Measurements from ENCODE around the gene LMNTD2. TPM values are rescaled to one million over a fixed set of nuclear protein-coding genes. Genes with fewer than 3 reads are reported as not detected.
A peak's percentile ranks its signal among the peaks of the same experiment; 100 is the strongest.

The LMNTD2 gene
- total RNA-seq, 1 experiment from 2014 or later, result 4.0 TPM

GRCh38 chr11:562046-562645 lies 1.6 kb upstream of the LMNTD2 start (continued):
- TF ChIP-seq ZNF512 (CRISPR knock-in tag; IDR thresholded peaks at IDR 0.05; ENCODE audit: borderline replicate concordance) (no peak), TEAD4 (CRISPR knock-in tag; IDR thresholded peaks at IDR 0.05) (no peak), ZNF232 (CRISPR knock-in tag; IDR thresholded peaks at IDR 0.05) (no peak), E2F5 (CRISPR knock-in tag; IDR thresholded peaks at IDR 0.05) (no peak)

GRCh38 chr11:561148-562003 lies 838 bp upstream of the LMNTD2 start:
- peaks cover 27% of the 10 kb centered on the region for H3K4me1 Mint-ChIP-seq
- ChIA-PET CTCF (interaction anchor here (1.4 kb wide), 1 partner anchor 161 kb away, joined by 3 read pairs; no protein-coding TSS in a partner anchor), POLR2A (no interaction called here)
- H3K27me3 Mint-ChIP-seq (ENCODE audit: low read depth), result peaks cover 23% of the 10 kb centered on the region
- 0 out of 2 replicates have a peak, but pooled peaks have one; percentile 14 for TF ChIP-seq GABPB1 (CRISPR knock-in tag; IDR thresholded peaks at IDR 0.05)
- TF ChIP-seq ATF1 (CRISPR knock-in tag; IDR thresholded peaks at IDR 0.05), result 0 out of 2 replicates have a peak, but pooled peaks have one; percentile 23
- no peak for TF ChIP-seq TEAD4 (CRISPR knock-in tag; IDR thresholded peaks at IDR 0.05)
- TF ChIP-seq HMGA2 (CRISPR knock-in tag; IDR thresholded peaks at IDR 0.05), result no peak
- no peak for TF ChIP-seq TEAD1 (CRISPR knock-in tag; IDR thresholded peaks at IDR 0.05)
- 0 out of 2 replicates have a peak, but pooled peaks have one; percentile 45 for TF ChIP-seq MLX (CRISPR knock-in tag; IDR thresholded peaks at IDR 0.05)
- H3K9me3 Mint-ChIP-seq, result no peaks in the 10 kb centered on the region
- H3K27ac Mint-ChIP-seq, result no peak overlapping the region
- peak overlapping the region; percentile 87 for H3K4me3 Mint-ChIP-seq
- peak; percentile 1; the same call in 1 of the 2 replicates for ATAC-seq
- no peak for DNase-seq (ENCODE audit: low spot score)
- H3K36me3 Mint-ChIP-seq, result 0 out of 2 replicates have a peak, but pooled peaks cover 3% of the 10 kb centered on the region

GRCh38 chr11:559712-560304 lies 730 bp downstream of the LMNTD2 start:
- Mint-ChIP-seq H3K27me3 (ENCODE audit: low read depth) (peaks cover 28% of the 10 kb centered on the region), H3K4me3 (peak overlapping the region; percentile 72), H3K4me1 (peaks cover 20% of the 10 kb centered on the region), H3K9me3 (no peaks in the 10 kb centered on the region), H3K36me3 (0 out of 2 replicates have a peak, but pooled peaks cover 3% of the 10 kb centered on the region), H3K27ac (peak overlapping the region; percentile 88)
- ChIA-PET POLR2A (interaction anchor here (0.8 to 1.4 kb wide), 2 partner anchors 9 to 16 kb away, joined by 3 to 5 read pairs; no protein-coding TSS in a partner anchor), CTCF (interaction anchor here (0.6 to 1.9 kb wide), 8 partner anchors 9 to 224 kb away, joined by 3 to 6 read pairs (median 4); partner anchors contain the start of gene PHRF1)
- DNase-seq (ENCODE audit: low spot score), result peak; percentile 59
- peak; percentile 76 for TF ChIP-seq ZNF121 (CRISPR knock-in tag; IDR thresholded peaks at IDR 0.05)
- TF ChIP-seq NR3C1 (CRISPR knock-in tag; conservative IDR thresholded peaks at IDR 0.05; ENCODE audit: low read depth), result no peak
- ATAC-seq, result peak; percentile 2

GRCh38 chr11:559020-559620 lies 1.4 kb downstream of the LMNTD2 start:
- CTCF ChIA-PET, result interaction anchor here (0.6 to 1.9 kb wide), 8 partner anchors 10 to 224 kb away, joined by 3 to 6 read pairs (median 4); partner anchors contain the start of gene PHRF1
- POLR2A ChIA-PET, result interaction anchor here (0.8 to 1.4 kb wide), 2 partner anchors 9 to 17 kb away, joined by 3 to 5 read pairs; no protein-coding TSS in a partner anchor
- Mint-ChIP-seq H3K4me1 (peaks cover 16% of the 10 kb centered on the region), H3K27me3 (ENCODE audit: low read depth) (peaks cover 28% of the 10 kb centered on the region), H3K9me3 (no peaks in the 10 kb centered on the region), H3K27ac (no peak overlapping the region), H3K36me3 (0 out of 2 replicates have a peak, but pooled peaks cover 3% of the 10 kb centered on the region), H3K4me3 (no peak overlapping the region)
- DNase-seq (ENCODE audit: low spot score) (no peak), ATAC-seq (no peak)
- no peak for TF ChIP-seq NR3C1 (CRISPR knock-in tag; conservative IDR thresholded peaks at IDR 0.05; ENCODE audit: low read depth)
- no peak for TF ChIP-seq JAZF1 (CRISPR knock-in tag; IDR thresholded peaks at IDR 0.05)
- TF ChIP-seq ATF3 (CRISPR knock-in tag; conservative IDR thresholded peaks at IDR 0.05), result no peak

All from WTC11 (cell line).